Upper lobe of left lung (tissue), 6 donors: Measurements from ENCODE around the gene NME7. TPM values are rescaled to one million over a fixed set of nuclear protein-coding genes. Genes with fewer than 3 reads are reported as not detected.

Source experiments
- ATAC-seq, 2 donors: fragments of 200-7000 bp; cut with Tn5 transposase; one replicate each; pipeline ENCODE4 v1.9.1; 2022; ENCODE audit warnings: mild to moderate bottlenecking in 2 of 2, moderate library complexity in 2 of 2; ENCODE audit not compliant: low FRiP score in 2 of 2
- DNase-seq, 2 donors: peaks; one replicate each; pipeline ENCODE4 v3.0.0-alpha.2; 2019 to 2020
- H3K27ac ChIP-seq, 4 donors: fragments of 200-600 bp; sonication (generic); one replicate each; pipeline ENCODE4 v1.5.1; 2016 to 2019
- H3K27me3 ChIP-seq, 4 donors: fragments of 200-600 bp; sonication (generic); one replicate each; pipeline ENCODE4 v1.5.1; 2017 to 2019
- H3K36me3 ChIP-seq, 4 donors: fragments of 200-600 bp; sonication (generic); one replicate each; pipeline ENCODE4 v1.5.1; 2016 to 2019
- H3K4me1 ChIP-seq, 4 donors: fragments of 200-600 bp; sonication (generic); one replicate each; pipeline ENCODE4 v1.5.1; 2018 to 2019
- H3K4me3 ChIP-seq, 4 donors: fragments of 200-600 bp; sonication (generic); one replicate each; pipeline ENCODE4 v1.5.1; 2017 to 2019; ENCODE audit warnings: mild to moderate bottlenecking in 2 of 4, moderate library complexity in 1 of 4
- H3K9me3 ChIP-seq, 4 donors: fragments of 200-600 bp; sonication (generic); one replicate each; pipeline ENCODE4 v1.5.1; 2018 to 2019
- EP300 ChIP-seq, 4 donors: sonication (generic); formaldehyde crosslinking; IDR thresholded peaks; one replicate each; pipeline ENCODE4 v1.5.1; 2017; ENCODE audit warnings: antibody characterized with exemption in 4 of 4, control low read depth in 2 of 4
- POLR2A ChIP-seq, 4 donors: fragments of 450-650 bp; IDR thresholded peaks; one replicate each; pipeline ENCODE4 v1.5.1; 2016 to 2017; ENCODE audit warnings: antibody characterized with exemption in 4 of 4, mild to moderate bottlenecking in 2 of 4
- POLR2AphosphoS5 ChIP-seq, 2 donors: sonication (generic); formaldehyde crosslinking; IDR thresholded peaks; one replicate each; pipeline ENCODE4 v1.5.1; 2017; ENCODE audit warnings: antibody characterized with exemption in 2 of 2
- WGBS, 2 donors: methylation state at CpG; one replicate each; pipeline ENCODE4 v1.1.5; 2017 to 2018; 5-methylcytosine and 5-hydroxymethylcytosine counted together
- total RNA-seq, 6 donors: library from RNA; depleted of rRNA in 4 of 6; stranded (reverse); fragments of >200 nt in 4 of 6; gene quantifications; one replicate each; pipeline versions ENCODE4 v1.1.0 to v1.2.1, GENCODE V29; 2016 to 2021
- TF ChIP-seq, protein P1 (sequence below), 6 experiments: fragments of 450-650 bp in 4 of 6; fragments of 200-600 bp in 2 of 6; sonication (generic) in 2 of 6; IDR thresholded peaks; one replicate each; pipeline ENCODE4 v1.5.1; 2016 to 2019; ENCODE audit warnings: antibody characterized with exemption in 6 of 6
- donor health status: DM: no; HTN: no; CAD: no; lungs with moderate emphysema.
- donor health status: DM: no; HTN: yes; CAD: no; lungs with severe emphysema.

NME7 gene
- total RNA-seq, 6 donors from 2014 or later: 9.8 to 24.1 (median 12.1) TPM

DNA sequence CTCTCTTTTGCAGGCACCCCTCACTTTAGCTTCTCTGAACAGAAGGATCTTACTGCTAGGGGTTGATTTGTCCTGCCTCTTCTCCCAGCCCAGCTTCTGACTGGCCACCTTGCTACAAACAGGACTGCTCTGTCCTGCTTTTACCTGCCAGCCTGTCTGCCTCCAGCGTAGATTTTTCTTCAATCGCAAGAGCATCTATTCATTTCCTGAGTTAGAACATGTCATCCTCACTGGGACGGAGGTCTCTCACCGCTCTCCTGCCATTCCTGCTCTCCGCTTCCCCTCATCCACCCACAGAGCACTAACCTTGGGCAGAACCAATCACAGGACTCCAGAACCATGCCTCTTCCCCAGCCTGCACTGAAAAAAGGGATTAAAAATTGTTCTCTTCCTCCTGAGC, 264.6 kb downstream of the NME7 start:
- Histone ChIP-seq H3K9me3 (no peaks in the 10 kb centered on the region), H3K4me1 (peaks cover 11 to 26% (median 19%) of the 10 kb centered on the region in 4 donors), H3K27ac (peak overlapping the region in 3 of 4 donors; percentile 73 to 89 (median 77)), H3K36me3 (no peaks in the 10 kb centered on the region), H3K27me3 (peaks cover 0 to 4% (median 0%) of the 10 kb centered on the region in 4 donors), H3K4me3 (peak overlapping the region in 3 of 4 donors; percentile 15 to 32 (median 18))
- ATAC-seq (no peak), DNase-seq (no peak)
- 75 to 96% methylated on average over 5 of the region's 5 CpGs for WGBS, 2 donors
- TF ChIP-seq, protein P1, sequence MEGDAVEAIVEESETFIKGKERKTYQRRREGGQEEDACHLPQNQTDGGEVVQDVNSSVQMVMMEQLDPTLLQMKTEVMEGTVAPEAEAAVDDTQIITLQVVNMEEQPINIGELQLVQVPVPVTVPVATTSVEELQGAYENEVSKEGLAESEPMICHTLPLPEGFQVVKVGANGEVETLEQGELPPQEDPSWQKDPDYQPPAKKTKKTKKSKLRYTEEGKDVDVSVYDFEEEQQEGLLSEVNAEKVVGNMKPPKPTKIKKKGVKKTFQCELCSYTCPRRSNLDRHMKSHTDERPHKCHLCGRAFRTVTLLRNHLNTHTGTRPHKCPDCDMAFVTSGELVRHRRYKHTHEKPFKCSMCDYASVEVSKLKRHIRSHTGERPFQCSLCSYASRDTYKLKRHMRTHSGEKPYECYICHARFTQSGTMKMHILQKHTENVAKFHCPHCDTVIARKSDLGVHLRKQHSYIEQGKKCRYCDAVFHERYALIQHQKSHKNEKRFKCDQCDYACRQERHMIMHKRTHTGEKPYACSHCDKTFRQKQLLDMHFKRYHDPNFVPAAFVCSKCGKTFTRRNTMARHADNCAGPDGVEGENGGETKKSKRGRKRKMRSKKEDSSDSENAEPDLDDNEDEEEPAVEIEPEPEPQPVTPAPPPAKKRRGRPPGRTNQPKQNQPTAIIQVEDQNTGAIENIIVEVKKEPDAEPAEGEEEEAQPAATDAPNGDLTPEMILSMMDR (IDR thresholded peaks at IDR 0.05): no peak
- TF ChIP-seq EP300 (IDR thresholded peaks at IDR 0.05) (no peak), POLR2AphosphoS5 (IDR thresholded peaks at IDR 0.05) (no peak), POLR2A (IDR thresholded peaks at IDR 0.05) (no peak)

DNA sequence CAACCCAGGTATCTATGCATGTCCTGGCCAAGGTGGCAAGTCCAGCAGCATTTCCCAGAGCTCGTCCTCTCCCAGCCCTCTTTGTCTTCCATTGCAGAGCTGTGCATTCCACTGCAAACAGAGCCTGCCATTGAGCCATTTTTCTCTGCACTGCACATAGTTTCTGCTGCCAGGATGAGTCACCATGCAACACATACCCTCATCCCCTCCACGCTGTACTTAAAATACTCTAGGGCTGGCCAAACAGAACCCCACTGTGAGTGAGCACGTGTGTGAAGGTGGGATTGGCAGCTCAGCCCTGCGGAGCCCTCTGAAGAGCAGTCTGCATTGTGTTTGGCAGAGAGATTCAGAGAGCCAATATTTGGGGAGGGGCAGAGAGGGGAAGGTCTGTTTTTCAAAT, 265.0 kb downstream of the NME7 start:
- WGBS, 2 donors: 46 to 51% methylated on average over 3 to 4 of the region's 4 CpGs

DNA sequence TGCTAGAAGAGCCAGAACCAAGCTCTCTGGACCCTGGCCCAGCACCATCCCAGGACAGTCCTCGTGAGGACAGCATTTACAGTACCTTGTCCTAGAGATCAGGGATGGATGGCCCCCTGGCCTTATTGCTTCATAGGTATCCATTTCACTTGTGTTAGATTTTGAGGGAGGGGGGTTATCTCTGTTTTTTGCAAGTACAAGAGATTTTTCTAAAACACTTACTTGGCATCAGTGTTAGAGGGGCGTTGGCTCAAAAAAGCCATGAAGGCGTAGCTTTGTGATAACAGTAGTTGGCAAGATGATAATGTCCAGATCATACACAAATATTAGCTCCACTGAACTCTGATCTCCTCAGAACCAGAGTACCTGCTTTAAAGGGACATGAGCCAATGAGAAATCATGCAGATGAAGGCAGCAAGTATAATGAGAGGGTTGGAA, 266.9 kb downstream of the NME7 start:
- ATAC-seq (no peak), DNase-seq (no peak)
- Histone ChIP-seq H3K4me3 (no peak overlapping the region), H3K9me3 (no peaks in the 10 kb centered on the region), H3K4me1 (peaks cover 8 to 19% (median 12%) of the 10 kb centered on the region in 4 donors), H3K27ac (no peak overlapping the region), H3K36me3 (no peaks in the 10 kb centered on the region), H3K27me3 (no peaks in the 10 kb centered on the region)
- WGBS, 2 donors: 78 to 95% methylated on average over 3 of the region's 3 CpGs
- TF ChIP-seq, protein P1 (IDR thresholded peaks at IDR 0.05): no peak
- TF ChIP-seq POLR2AphosphoS5 (IDR thresholded peaks at IDR 0.05) (no peak), POLR2A (IDR thresholded peaks at IDR 0.05) (no peak), EP300 (IDR thresholded peaks at IDR 0.05) (no peak)

More for the DNA sequence above, 265.0 kb downstream of the NME7 start:
- H3K9me3 ChIP-seq: no peaks in the 10 kb centered on the region
- TF ChIP-seq POLR2A (IDR thresholded peaks at IDR 0.05) (no peak), POLR2AphosphoS5 (IDR thresholded peaks at IDR 0.05) (peak in 1 of 2 donors; percentile 26), EP300 (IDR thresholded peaks at IDR 0.05) (peak in 1 of 4 donors; percentile 46)
- H3K27me3 ChIP-seq: peaks cover 0 to 4% (median 0%) of the 10 kb centered on the region in 4 donors
- peak overlapping the region in 3 of 4 donors; percentile 15 to 32 (median 18) for H3K4me3 ChIP-seq
- no peaks in the 10 kb centered on the region for H3K36me3 ChIP-seq
- H3K27ac ChIP-seq: peak overlapping the region in 3 of 4 donors; percentile 73 to 89 (median 77)
- H3K4me1 ChIP-seq: peaks cover 11 to 25% (median 19%) of the 10 kb centered on the region in 4 donors
- peak in 1 of 2 donors; percentile 68 for DNase-seq
- ATAC-seq: peak in 1 of 2 donors; percentile 77

DNA sequence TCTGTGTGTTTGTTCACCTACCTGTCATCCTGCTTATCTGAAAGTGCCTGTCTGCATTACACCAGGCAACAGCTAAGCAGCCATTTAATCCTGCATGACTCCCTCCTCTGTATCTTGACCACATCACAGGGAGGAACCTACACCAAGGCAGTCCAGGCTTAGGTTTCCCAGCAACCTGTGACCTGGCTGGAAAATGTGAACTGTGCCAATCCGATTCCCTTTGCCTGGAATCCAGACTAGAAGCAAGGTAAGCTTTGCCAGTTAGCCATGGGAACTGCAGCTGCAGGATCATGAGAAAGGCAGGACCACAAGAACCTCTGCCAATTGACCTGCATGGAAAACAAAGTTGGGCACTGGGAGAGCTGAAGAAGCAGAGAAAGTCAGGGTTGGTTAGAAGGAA, 267.4 kb downstream of the NME7 start:
- ATAC-seq: no peak
- no peak for DNase-seq
- Histone ChIP-seq H3K27me3 (no peaks in the 10 kb centered on the region), H3K4me3 (no peak overlapping the region), H3K36me3 (no peaks in the 10 kb centered on the region), H3K4me1 (peaks cover 5 to 15% (median 8%) of the 10 kb centered on the region in 4 donors), H3K9me3 (no peaks in the 10 kb centered on the region), H3K27ac (no peak overlapping the region)
- 75 to 100% methylated on average over 1 of the region's 1 CpG for WGBS, 2 donors
- TF ChIP-seq POLR2AphosphoS5 (IDR thresholded peaks at IDR 0.05) (no peak), POLR2A (IDR thresholded peaks at IDR 0.05) (no peak), EP300 (IDR thresholded peaks at IDR 0.05) (no peak)
- TF ChIP-seq, protein P1 (IDR thresholded peaks at IDR 0.05): no peak

DNA sequence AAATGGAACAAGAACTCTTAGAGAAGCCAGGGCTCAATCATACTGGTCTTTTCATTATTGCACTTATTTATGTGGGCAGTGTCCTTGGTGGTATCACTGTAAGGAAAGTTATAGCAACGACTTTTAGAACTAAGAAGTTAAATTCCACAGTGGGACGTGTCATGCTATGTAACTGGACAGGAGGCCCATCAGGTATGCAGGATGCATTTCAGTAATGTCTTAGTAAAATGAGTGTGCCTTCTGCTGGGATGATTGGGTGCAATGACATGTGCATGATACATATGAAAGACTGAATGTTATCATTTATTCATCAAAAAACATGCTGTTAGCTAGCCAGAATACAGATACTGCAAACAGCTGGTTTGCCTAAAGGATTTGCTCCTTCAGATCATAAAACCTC, 268.0 kb downstream of the NME7 start:
- Histone ChIP-seq H3K27me3 (no peaks in the 10 kb centered on the region), H3K36me3 (no peaks in the 10 kb centered on the region), H3K27ac (no peak overlapping the region), H3K4me3 (no peak overlapping the region), H3K9me3 (no peaks in the 10 kb centered on the region), H3K4me1 (peaks cover under 1 to 8% (median 4%) of the 10 kb centered on the region in 4 donors)
- no peak for DNase-seq
- WGBS, 2 donors: 86 to 88% methylated on average over 2 of the region's 2 CpGs
- no peak for TF ChIP-seq POLR2AphosphoS5 (IDR thresholded peaks at IDR 0.05)
- no peak for TF ChIP-seq EP300 (IDR thresholded peaks at IDR 0.05)
- TF ChIP-seq POLR2A (IDR thresholded peaks at IDR 0.05): no peak
- TF ChIP-seq, protein P1 (IDR thresholded peaks at IDR 0.05): no peak
- ATAC-seq: no peak
